ENCODE results near the gene LRMDA. TPM values are rescaled to one million over a fixed set of nuclear protein-coding genes. Genes with fewer than 3 reads are reported as not detected.

The LRMDA gene
- total RNA-seq, 1 experiment from 2014 or later: 20.3 TPM

- in situ Hi-C loops (cut with HindIII; ENCODE audit: low pct_unique_long_range_greater_than_20kb, low sequenced_read_pairs): no loop called here
- no peak for DNase-seq (ENCODE audit: low read depth)
Observed at GRCh38 chr10:75540357-75540966, 109.0 kb downstream of the LRMDA start.

GRCh38 chr10:75540981-75541380, 109.6 kb downstream of the LRMDA start:
- no peak for DNase-seq (ENCODE audit: low read depth)
- in situ Hi-C loops (cut with HindIII; ENCODE audit: low pct_unique_long_range_greater_than_20kb, low sequenced_read_pairs): no loop called here

- DNase-seq (ENCODE audit: low read depth): no peak
- in situ Hi-C loops (cut with HindIII; ENCODE audit: low pct_unique_long_range_greater_than_20kb, low sequenced_read_pairs): no loop called here
Observed at GRCh38 chr10:75541411-75541810, 110.0 kb downstream of the LRMDA start.

DNA sequence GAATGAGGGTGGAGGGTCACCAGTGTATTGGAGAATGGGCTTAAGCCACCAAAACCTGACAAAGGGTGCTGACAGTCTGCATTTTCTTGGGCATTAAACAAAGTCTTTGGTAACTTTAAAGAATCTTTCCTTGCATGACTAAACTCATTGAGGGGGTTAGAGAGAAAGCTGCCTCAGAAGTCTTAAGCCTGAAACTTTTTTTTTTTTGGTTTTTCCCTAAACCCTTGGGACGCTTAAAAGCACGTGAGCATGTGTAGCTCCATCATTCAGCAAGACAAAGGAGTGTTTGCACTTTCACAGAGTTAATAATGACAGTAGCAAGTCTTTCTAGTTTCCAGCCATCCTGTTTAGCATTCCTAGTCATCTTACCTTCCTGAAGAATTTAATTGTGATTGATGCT, 110.7 kb downstream of the LRMDA start:
- DNase-seq (ENCODE audit: low read depth): no peak
- in situ Hi-C loops (cut with HindIII; ENCODE audit: low pct_unique_long_range_greater_than_20kb, low sequenced_read_pairs): no loop called here

DNA sequence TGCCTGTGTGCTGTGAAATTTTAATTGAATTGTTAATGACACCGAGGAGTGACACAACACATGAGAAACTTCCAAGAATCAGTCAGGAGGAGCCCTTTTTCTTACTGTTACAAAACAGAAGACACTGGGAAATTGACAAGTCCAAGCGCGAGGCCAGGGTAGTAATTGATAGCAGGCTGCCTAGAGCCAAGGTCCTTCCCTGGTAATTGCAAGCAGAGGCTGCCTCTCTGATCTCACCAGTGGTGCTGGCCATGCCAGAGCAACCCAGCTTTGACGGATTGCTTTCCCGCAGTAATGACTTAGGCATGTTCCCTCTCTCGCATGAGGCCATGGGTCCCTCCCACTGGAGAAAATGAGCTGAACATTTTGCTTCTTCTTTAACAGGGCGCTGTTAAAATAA, 111.5 kb downstream of the LRMDA start:
- no peak for DNase-seq (ENCODE audit: low read depth)
- in situ Hi-C loops (cut with HindIII; ENCODE audit: low pct_unique_long_range_greater_than_20kb, low sequenced_read_pairs): no loop called here

DNA sequence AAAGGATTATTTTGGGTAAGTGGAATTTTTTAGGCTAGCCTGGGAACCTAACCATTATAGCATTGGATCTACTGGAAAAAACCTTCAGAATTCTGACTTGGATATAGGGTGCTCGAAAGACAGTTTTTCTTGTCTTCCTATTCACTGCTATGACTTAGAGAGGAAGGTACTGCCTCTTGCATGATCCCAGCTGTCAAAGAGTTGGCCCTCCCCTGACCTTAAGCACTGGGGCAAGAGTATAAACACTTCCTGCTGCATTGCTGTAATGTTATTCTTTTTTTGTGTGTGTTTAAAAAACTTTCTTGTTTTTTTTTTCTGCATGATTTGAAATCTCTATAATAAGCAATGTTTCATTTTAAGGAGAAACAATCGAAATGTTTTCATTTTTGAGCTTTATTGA, 113.0 kb downstream of the LRMDA start:
- in situ Hi-C loops (cut with HindIII; ENCODE audit: low pct_unique_long_range_greater_than_20kb, low sequenced_read_pairs): no loop called here
- no peak for DNase-seq (ENCODE audit: low read depth)

DNA sequence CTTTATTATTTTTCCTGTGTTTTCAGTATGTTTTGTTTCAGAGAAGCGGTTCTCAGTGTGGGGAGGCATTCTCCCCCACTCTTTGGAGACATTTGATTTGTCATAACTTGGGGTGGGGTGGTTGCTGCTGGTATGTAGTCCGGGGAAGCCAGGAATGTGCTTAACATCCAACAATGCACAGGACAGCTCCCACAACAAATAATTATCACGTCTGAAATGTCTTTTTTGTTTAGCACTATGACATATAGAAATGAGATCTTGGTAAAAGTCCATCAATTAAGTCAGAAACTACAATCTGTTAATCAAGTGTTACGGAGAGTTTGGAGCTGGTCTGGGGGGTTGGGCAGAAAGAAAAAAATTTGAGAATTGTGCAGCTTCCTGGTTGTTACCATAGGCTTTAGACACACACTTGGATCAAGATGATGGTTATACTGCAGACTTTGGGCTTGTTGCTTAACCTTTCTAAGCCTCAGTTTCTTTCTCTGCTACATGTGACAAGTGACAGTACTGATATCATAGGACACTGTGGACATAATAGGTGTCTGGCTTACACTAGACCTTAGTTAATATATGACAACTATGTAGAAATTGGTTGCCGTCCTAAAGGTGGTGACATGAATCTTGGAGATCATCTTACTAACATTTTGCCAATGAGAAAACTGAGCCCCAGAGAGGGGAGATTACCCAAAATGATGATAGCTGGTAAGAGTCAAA, 113.7 kb downstream of the LRMDA start:
- no peak for DNase-seq (ENCODE audit: low read depth)

DNA sequence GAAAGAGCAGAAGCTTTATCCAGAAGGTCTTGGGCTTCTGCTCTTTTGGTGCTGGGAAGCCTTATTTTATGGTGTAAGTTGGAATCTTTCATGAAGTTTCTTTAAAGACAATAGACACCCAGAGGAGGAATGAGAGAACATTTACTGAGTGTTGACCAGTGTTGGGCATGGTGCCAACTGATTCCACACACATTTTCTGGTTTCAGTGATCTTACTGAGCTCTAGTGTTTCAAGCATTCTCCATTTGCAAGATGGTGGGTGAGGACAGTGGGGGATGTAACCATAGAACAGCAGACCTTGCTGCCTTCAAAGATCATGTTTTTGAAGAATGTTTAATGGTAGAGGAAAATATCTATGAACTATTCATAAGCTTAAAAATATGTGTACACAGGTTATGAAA, 114.6 kb downstream of the LRMDA start:
- DNase-seq (ENCODE audit: low read depth): no peak
- in situ Hi-C loops (cut with HindIII; ENCODE audit: low pct_unique_long_range_greater_than_20kb, low sequenced_read_pairs): no loop called here

More for the DNA sequence above, 113.7 kb downstream of the LRMDA start:
- in situ Hi-C loops (cut with HindIII; ENCODE audit: low pct_unique_long_range_greater_than_20kb, low sequenced_read_pairs): no loop called here

- in situ Hi-C loops (cut with HindIII; ENCODE audit: low pct_unique_long_range_greater_than_20kb, low sequenced_read_pairs): no loop called here
- DNase-seq (ENCODE audit: low read depth): peak; percentile 83
Observed at GRCh38 chr10:75547391-75548298, 116.2 kb downstream of the LRMDA start.

GRCh38 chr10:75548356-75548755, 116.9 kb downstream of the LRMDA start:
- no peak for DNase-seq (ENCODE audit: low read depth)
- in situ Hi-C loops (cut with HindIII; ENCODE audit: low pct_unique_long_range_greater_than_20kb, low sequenced_read_pairs): no loop called here

- DNase-seq (ENCODE audit: low read depth): no peak
- in situ Hi-C loops (cut with HindIII; ENCODE audit: low pct_unique_long_range_greater_than_20kb, low sequenced_read_pairs): no loop called here
Observed at GRCh38 chr10:75550191-75550590, 118.8 kb downstream of the LRMDA start.

GRCh38 chr10:75552171-75552570, 120.7 kb downstream of the LRMDA start:
- in situ Hi-C loops (cut with HindIII; ENCODE audit: low pct_unique_long_range_greater_than_20kb, low sequenced_read_pairs): no loop called here
- no peak for DNase-seq (ENCODE audit: low read depth)

- in situ Hi-C loops (cut with HindIII; ENCODE audit: low pct_unique_long_range_greater_than_20kb, low sequenced_read_pairs): no loop called here
- DNase-seq (ENCODE audit: low read depth): no peak
Observed at GRCh38 chr10:75553550-75553949, 122.1 kb downstream of the LRMDA start.

- in situ Hi-C loops (cut with HindIII; ENCODE audit: low pct_unique_long_range_greater_than_20kb, low sequenced_read_pairs): no loop called here
- no peak for DNase-seq (ENCODE audit: low read depth)
Observed at GRCh38 chr10:75555323-75555722, 123.9 kb downstream of the LRMDA start.

- DNase-seq (ENCODE audit: low read depth): no peak
- in situ Hi-C loops (cut with HindIII; ENCODE audit: low pct_unique_long_range_greater_than_20kb, low sequenced_read_pairs): no loop called here
Observed at GRCh38 chr10:75556320-75556719, 124.9 kb downstream of the LRMDA start.

DNA sequence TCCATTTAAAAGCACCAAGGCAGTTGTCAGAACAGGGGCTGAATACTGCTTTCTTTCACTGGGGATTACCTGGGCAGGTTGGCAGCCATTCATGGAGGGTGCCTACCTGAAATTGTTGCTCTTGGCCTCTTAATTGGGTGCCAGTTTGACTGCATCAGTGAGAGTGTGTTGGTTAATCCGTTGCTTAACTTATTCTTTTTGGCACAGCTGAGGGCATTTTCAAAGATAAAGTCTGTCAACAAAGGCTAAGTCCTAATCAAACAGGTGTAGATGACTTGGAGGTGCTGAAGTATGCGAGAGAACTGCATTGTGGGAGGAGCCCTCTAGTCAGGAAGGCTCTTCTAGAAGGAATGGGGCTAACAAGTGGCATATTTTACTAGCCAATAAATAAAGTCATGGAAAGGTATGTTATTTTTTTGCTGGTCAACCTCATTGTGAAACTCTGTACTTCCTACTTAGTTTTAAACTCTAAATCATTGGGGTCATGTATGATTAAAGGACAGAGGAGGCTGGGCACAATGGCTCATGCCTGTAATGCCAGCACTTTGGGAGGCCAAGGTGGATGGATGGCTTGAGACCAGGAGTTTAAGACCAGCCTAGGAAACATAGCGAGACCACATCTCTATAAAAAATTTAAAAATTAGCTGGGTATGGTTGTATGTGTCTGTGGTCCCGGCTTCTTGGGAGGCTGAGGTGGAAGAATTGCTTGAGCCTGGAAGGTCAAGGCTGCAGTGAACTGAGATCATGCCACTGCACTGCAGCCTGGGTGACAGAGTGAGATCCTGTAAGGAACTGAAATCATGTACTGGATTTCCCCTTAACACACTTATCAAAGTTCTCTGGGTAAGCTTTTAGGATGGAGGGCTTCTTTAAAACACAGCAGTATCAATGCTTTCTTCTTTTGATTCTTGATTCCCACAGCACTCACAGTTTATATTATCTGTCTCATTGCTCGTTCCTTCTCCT, 134.1 kb downstream of the LRMDA start:
- DNase-seq (ENCODE audit: low read depth): no peak
- in situ Hi-C loops (cut with HindIII; ENCODE audit: low pct_unique_long_range_greater_than_20kb, low sequenced_read_pairs): no loop called here

DNA sequence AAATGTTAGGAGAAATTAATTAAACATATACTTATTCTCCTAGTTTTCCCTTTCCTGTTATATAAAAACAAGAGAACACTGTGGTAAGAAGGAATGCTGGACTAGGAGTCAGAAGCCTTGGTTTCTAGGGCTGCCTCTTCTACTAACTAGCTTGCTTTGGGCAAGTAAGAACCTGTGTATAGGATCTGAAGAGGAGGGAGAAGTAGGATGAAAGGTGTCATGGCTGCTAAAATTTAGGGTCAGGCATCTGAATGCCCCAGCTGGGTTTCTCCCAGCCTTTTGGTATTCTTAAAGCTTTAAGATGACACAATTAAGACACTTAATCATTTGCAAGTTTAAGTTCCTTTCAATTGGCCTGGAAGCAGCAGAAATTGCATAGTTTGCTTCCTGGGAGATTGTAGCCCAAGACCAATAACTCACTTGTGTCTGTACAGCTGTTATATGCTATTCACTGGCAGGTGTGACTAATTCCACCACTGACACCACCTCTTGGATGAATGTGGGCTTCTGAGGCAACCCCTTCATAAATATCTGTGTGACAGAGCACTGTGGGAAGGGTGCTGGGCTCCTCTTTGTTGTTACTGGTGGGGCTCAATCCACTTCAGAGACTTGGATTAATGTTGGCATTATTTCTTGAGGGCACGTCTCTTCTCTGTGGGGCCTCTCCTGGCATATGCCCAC, 137.2 kb downstream of the LRMDA start:
- in situ Hi-C loops (cut with HindIII; ENCODE audit: low pct_unique_long_range_greater_than_20kb, low sequenced_read_pairs): no loop called here
- no peak for DNase-seq (ENCODE audit: low read depth)

DNA sequence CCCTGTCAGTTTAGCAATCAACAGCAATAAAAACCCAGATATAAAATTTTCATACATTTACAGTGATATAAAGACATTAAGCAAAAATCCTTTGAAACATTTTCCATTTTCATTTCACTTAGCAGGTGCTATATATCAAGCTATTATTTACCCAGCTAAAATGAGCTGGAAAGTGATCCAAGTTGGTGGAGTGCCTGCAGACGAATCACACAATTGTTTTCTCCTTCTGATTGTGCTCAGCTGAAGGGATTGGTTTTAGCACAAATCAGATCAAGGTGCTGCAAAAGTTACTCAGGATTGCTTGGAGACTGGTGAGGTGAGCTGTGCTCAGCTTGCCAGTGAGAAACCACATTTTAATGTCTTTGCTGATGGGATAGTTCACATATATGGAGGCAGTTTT, 138.1 kb downstream of the LRMDA start:
- no peak for DNase-seq (ENCODE audit: low read depth)
- in situ Hi-C loops (cut with HindIII; ENCODE audit: low pct_unique_long_range_greater_than_20kb, low sequenced_read_pairs): no loop called here
